Esophagus (tissue), 2 donors: Measurements from ENCODE around the gene LHX3. TPM values are rescaled to one million over a fixed set of nuclear protein-coding genes. Genes with fewer than 3 reads are reported as not detected.

Experiments used
- H3K27ac ChIP-seq, 2 donors: one replicate each; pipeline ENCODE4 v1.5.1; 2013; ENCODE audit warnings: low read depth in 2 of 2, mild to moderate bottlenecking in 2 of 2, inconsistent platforms in 1 of 2, low read length in 1 of 2, moderate library complexity in 1 of 2
- H3K27me3 ChIP-seq, 2 donors: one replicate each; pipeline ENCODE4 v1.6.1; 2013; ENCODE audit warnings: low read length in 2 of 2, control low read depth in 1 of 2, mild to moderate bottlenecking in 1 of 2; ENCODE audit not compliant: insufficient read depth in 2 of 2, control insufficient read depth in 1 of 2
- H3K36me3 ChIP-seq, 2 donors: one replicate each; pipeline ENCODE4 v1.6.1; 2013; ENCODE audit warnings: low read length in 1 of 2; ENCODE audit not compliant: control insufficient read depth in 2 of 2, insufficient read depth in 2 of 2
- H3K4me1 ChIP-seq, 2 donors: one replicate each; pipeline ENCODE4 v1.6.1; 2013; ENCODE audit warnings: low read length in 1 of 2; ENCODE audit not compliant: control insufficient read depth in 2 of 2, insufficient read depth in 2 of 2
- H3K4me3 ChIP-seq, 2 donors: one replicate each; pipeline ENCODE4 v1.5.1; 2013; ENCODE audit warnings: low read length in 2 of 2, mild to moderate bottlenecking in 2 of 2, low read depth in 1 of 2, moderate library complexity in 1 of 2
- H3K9me3 ChIP-seq, 2 donors: one replicate each; pipeline ENCODE4 v1.6.1; 2013; ENCODE audit warnings: mild to moderate bottlenecking in 2 of 2, low read depth in 1 of 2, low read length in 1 of 2, moderate library complexity in 1 of 2; ENCODE audit not compliant: control insufficient read depth in 2 of 2, insufficient read depth in 1 of 2
- WGBS, 2 donors: extraction: QIAGEN DNeasy Blood & Tissue Kit; methylation state at CpG; one replicate each; pipeline ENCODE4 v1.1.7; 2013; 5-methylcytosine and 5-hydroxymethylcytosine counted together
- polyA plus RNA-seq, 2 donors: library from polyadenylated mRNA; stranded (reverse); fragments of 200-250 nt; gene quantifications; one replicate each; pipeline ENCODE4 v1.2.3, GENCODE V29; 2013
- donor health status: healthy with polysubstance abuse.
- donor health status: Bipolar disorder and iron deficiency.

Gene LHX3
- polyA plus RNA-seq, 2 donors, result not detected

- WGBS, 2 donors, result 87% methylated on average over 33 of the region's 33 CpGs
- H3K4me3 ChIP-seq, result no peak overlapping the region
- H3K27ac ChIP-seq, result no peak overlapping the region
- no peaks in the 10 kb centered on the region for H3K27me3 ChIP-seq
- no peaks in the 10 kb centered on the region for H3K9me3 ChIP-seq
- peaks cover 0 to 11% of the 10 kb centered on the region in 2 donors for H3K4me1 ChIP-seq
- H3K36me3 ChIP-seq, result peaks cover 0 to 2% of the 10 kb centered on the region in 2 donors
Measured at GRCh38 chr9:136229096-136230065, 24.5 kb upstream of the LHX3 start.

- Histone ChIP-seq H3K4me1 (peaks cover 0 to 11% of the 10 kb centered on the region in 2 donors), H3K27me3 (no peaks in the 10 kb centered on the region), H3K4me3 (no peak overlapping the region), H3K36me3 (peaks cover 0 to 4% of the 10 kb centered on the region in 2 donors), H3K9me3 (no peaks in the 10 kb centered on the region), H3K27ac (no peak overlapping the region)
- WGBS, 2 donors, result 76 to 77% methylated on average over 18 of the region's 18 CpGs
Measured at GRCh38 chr9:136228107-136228875, 23.4 kb upstream of the LHX3 start.

- H3K27me3 ChIP-seq, result no peaks in the 10 kb centered on the region
- H3K9me3 ChIP-seq, result no peaks in the 10 kb centered on the region
- peaks cover 0 to 11% of the 10 kb centered on the region in 2 donors for H3K4me1 ChIP-seq
- 85 to 86% methylated on average over 30 of the region's 30 CpGs for WGBS, 2 donors
- no peak overlapping the region for H3K27ac ChIP-seq
- H3K4me3 ChIP-seq, result no peak overlapping the region
- peaks cover 0 to 15% of the 10 kb centered on the region in 2 donors for H3K36me3 ChIP-seq
Measured at GRCh38 chr9:136226680-136227407, 21.9 kb upstream of the LHX3 start.

GRCh38 chr9:136225748-136226679 is 21.1 kb upstream of the LHX3 start:
- 57 to 66% methylated on average over 30 of the region's 30 CpGs for WGBS, 2 donors
- Histone ChIP-seq H3K4me1 (peaks cover 0 to 11% of the 10 kb centered on the region in 2 donors), H3K4me3 (no peak overlapping the region), H3K27me3 (no peaks in the 10 kb centered on the region), H3K27ac (no peak overlapping the region), H3K9me3 (no peaks in the 10 kb centered on the region), H3K36me3 (peaks cover 0 to 21% of the 10 kb centered on the region in 2 donors)

- Histone ChIP-seq H3K36me3 (peaks cover 0 to 22% of the 10 kb centered on the region in 2 donors), H3K4me3 (no peak overlapping the region), H3K9me3 (no peaks in the 10 kb centered on the region), H3K27me3 (no peaks in the 10 kb centered on the region), H3K27ac (no peak overlapping the region), H3K4me1 (peaks cover 0 to 11% of the 10 kb centered on the region in 2 donors)
- 82 to 83% methylated on average over 19 of the region's 19 CpGs for whole genome bisulfite sequencing, 2 donors
Measured at GRCh38 chr9:136225366-136225747, 20.4 kb upstream of the LHX3 start.

GRCh38 chr9:136223871-136224640 is 19.1 kb upstream of the LHX3 start:
- WGBS, 2 donors, result 94% methylated on average over 30 of the region's 30 CpGs
- no peak overlapping the region for H3K27ac ChIP-seq
- peaks cover 0 to 22% of the 10 kb centered on the region in 2 donors for H3K36me3 ChIP-seq
- H3K9me3 ChIP-seq, result no peaks in the 10 kb centered on the region
- no peaks in the 10 kb centered on the region for H3K27me3 ChIP-seq
- peaks cover 0 to 13% of the 10 kb centered on the region in 2 donors for H3K4me1 ChIP-seq
- H3K4me3 ChIP-seq, result no peak overlapping the region

- Histone ChIP-seq H3K4me1 (peaks cover 0 to 11% of the 10 kb centered on the region in 2 donors), H3K36me3 (peaks cover 4 to 30% of the 10 kb centered on the region in 2 donors), H3K9me3 (no peaks in the 10 kb centered on the region), H3K27ac (no peak overlapping the region), H3K4me3 (no peak overlapping the region), H3K27me3 (no peaks in the 10 kb centered on the region)
- WGBS, 2 donors, result 92 to 93% methylated on average over 13 of the region's 13 CpGs
Measured at GRCh38 chr9:136222906-136223285, 18.0 kb upstream of the LHX3 start.

- no peaks in the 10 kb centered on the region for H3K9me3 ChIP-seq
- peaks cover 0 to 11% of the 10 kb centered on the region in 2 donors for H3K4me1 ChIP-seq
- no peak overlapping the region for H3K4me3 ChIP-seq
- H3K36me3 ChIP-seq, result peaks cover 4 to 30% of the 10 kb centered on the region in 2 donors
- no peak overlapping the region for H3K27ac ChIP-seq
- WGBS, 2 donors, result 95 to 96% methylated on average over 38 of the region's 38 CpGs
- no peaks in the 10 kb centered on the region for H3K27me3 ChIP-seq
Measured at GRCh38 chr9:136222166-136222905, 17.4 kb upstream of the LHX3 start.
